22Rv1 (cell line): ENCODE data around the gene SLC7A8.
"Not testable (repeated sequence)": the region's sequence is repeated elsewhere in the genome, so short reads cannot be mapped to it uniquely, and the experiment has no call there.

Experiments used
- H3K27ac ChIP-seq: fragments of 450-650 bp; 2 replicates; pipeline ENCODE4 v1.5.1; 2017
- CTCF ChIP-seq: fragments of 450-650 bp; IDR thresholded peaks from 2 replicates; pipeline ENCODE4 v1.5.1; 2017; ENCODE audit warnings: mild to moderate bottlenecking
- ZFX ChIP-seq: fragments of 450-650 bp; IDR thresholded peaks from 2 replicates; pipeline ENCODE4 v1.6.1; 2017; ENCODE audit warnings: antibody characterized with exemption, borderline replicate concordance

The SLC7A8 gene

GRCh38 chr14:23112359-23113178 is 70.9 kb downstream of the SLC7A8 start:
- TF ChIP-seq CTCF (no peak), ZFX (no peak)
- no peak overlapping the region for H3K27ac ChIP-seq

- TF ChIP-seq CTCF, result no peak
- no peak overlapping the region for H3K27ac ChIP-seq
Measured at GRCh38 chr14:23110579-23111365, 72.7 kb downstream of the SLC7A8 start.

- H3K27ac ChIP-seq, result no peak overlapping the region
- TF ChIP-seq ZFX, result no peak
- TF ChIP-seq CTCF, result no peak
Measured at GRCh38 chr14:23109769-23110168, 73.7 kb downstream of the SLC7A8 start.

- not testable (repeated sequence) for H3K27ac ChIP-seq
Measured at GRCh38 chr14:23108169-23108568, 75.3 kb downstream of the SLC7A8 start.

GRCh38 chr14:23107620-23108019 is 75.8 kb downstream of the SLC7A8 start:
- H3K27ac ChIP-seq, result not testable (repeated sequence)

GRCh38 chr14:23106747-23107045 is 76.8 kb downstream of the SLC7A8 start:
- H3K27ac ChIP-seq, result no peak overlapping the region
- TF ChIP-seq ZFX, result no peak
- TF ChIP-seq CTCF, result no peak

GRCh38 chr14:23105348-23105824 is 78.1 kb downstream of the SLC7A8 start:
- H3K27ac ChIP-seq, result no peak overlapping the region
- TF ChIP-seq ZFX (no peak), CTCF (no peak)

GRCh38 chr14:23104591-23105347 is 78.7 kb downstream of the SLC7A8 start, which contains the start of gene CIROP:
TSS of gene CIROP (minus strand) at chr14:23104989. CDS start at chr14:23104920, 69 bp downstream.
- no peak for TF ChIP-seq CTCF
- TF ChIP-seq ZFX, result no peak
- no peak within 1 kb of the TSS for H3K27ac ChIP-seq
